ENCODE results near the gene SH3BP5. TPM values are rescaled to one million over a fixed set of nuclear protein-coding genes. Genes with fewer than 3 reads are reported as not detected.

SH3BP5 gene
- total and polyA plus RNA-seq, 4 donors = 50.3 to 76.6 (median 67.3) TPM

DNA sequence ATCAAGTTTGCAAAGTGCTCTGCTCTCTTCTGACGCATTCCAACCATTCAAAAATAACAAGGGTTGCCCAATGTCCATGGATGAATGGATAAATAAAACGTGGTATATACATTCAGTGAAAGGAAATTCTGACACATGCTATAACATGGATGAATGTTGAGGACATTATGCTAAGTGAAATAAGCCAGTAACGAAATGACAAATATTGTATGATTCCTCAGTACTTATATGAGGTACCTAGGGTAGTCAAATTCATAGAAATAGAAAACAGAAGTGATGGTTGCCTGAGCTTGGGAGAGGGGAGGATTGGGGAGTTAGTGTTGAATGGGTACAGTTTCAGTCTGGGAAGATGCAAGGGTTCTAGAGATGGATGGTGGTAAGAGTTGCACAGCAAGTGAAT lies 33.9 kb downstream of the SH3BP5 start:
- Histone ChIP-seq H3K36me3 (ENCODE audit: control insufficient read depth in 4 of 4, insufficient read depth in 4 of 4, low read length in 4 of 4) (peaks cover 0 to 11% (median 0%) of the 10 kb centered on the region in 4 donors), H3K27me3 (ENCODE audit: control insufficient read depth in 3 of 3, insufficient read depth in 3 of 3, low read length in 2 of 3) (no peaks in the 10 kb centered on the region), H3K9ac (ENCODE audit: insufficient read depth in 1 of 2, low read length in 2 of 2) (no peak overlapping the region), H3K27ac (ENCODE audit: low read depth in 1 of 2, low read length in 1 of 2) (no peak overlapping the region), H3K4me1 (ENCODE audit: control insufficient read depth in 5 of 5, insufficient read depth in 5 of 5, low read length in 5 of 5) (peaks cover 0 to 21% (median 0%) of the 10 kb centered on the region in 5 donors), H3K9me3 (ENCODE audit: control insufficient read depth in 4 of 4, insufficient read depth in 3 of 4, low read length in 3 of 4) (no peaks in the 10 kb centered on the region), H3K4me3 (no peak overlapping the region)
- TF ChIP-seq, protein P1, sequence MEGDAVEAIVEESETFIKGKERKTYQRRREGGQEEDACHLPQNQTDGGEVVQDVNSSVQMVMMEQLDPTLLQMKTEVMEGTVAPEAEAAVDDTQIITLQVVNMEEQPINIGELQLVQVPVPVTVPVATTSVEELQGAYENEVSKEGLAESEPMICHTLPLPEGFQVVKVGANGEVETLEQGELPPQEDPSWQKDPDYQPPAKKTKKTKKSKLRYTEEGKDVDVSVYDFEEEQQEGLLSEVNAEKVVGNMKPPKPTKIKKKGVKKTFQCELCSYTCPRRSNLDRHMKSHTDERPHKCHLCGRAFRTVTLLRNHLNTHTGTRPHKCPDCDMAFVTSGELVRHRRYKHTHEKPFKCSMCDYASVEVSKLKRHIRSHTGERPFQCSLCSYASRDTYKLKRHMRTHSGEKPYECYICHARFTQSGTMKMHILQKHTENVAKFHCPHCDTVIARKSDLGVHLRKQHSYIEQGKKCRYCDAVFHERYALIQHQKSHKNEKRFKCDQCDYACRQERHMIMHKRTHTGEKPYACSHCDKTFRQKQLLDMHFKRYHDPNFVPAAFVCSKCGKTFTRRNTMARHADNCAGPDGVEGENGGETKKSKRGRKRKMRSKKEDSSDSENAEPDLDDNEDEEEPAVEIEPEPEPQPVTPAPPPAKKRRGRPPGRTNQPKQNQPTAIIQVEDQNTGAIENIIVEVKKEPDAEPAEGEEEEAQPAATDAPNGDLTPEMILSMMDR (IDR thresholded peaks at IDR 0.05; ENCODE audit: control extremely low read depth, extremely low read depth) = no peak
- WGBS, 2 donors = 84 to 89% methylated on average over 3 of the region's 3 CpGs
- ATAC-seq (ENCODE audit: insufficient read depth, low FRiP score) (no peak), DNase-seq (no peak)

DNA sequence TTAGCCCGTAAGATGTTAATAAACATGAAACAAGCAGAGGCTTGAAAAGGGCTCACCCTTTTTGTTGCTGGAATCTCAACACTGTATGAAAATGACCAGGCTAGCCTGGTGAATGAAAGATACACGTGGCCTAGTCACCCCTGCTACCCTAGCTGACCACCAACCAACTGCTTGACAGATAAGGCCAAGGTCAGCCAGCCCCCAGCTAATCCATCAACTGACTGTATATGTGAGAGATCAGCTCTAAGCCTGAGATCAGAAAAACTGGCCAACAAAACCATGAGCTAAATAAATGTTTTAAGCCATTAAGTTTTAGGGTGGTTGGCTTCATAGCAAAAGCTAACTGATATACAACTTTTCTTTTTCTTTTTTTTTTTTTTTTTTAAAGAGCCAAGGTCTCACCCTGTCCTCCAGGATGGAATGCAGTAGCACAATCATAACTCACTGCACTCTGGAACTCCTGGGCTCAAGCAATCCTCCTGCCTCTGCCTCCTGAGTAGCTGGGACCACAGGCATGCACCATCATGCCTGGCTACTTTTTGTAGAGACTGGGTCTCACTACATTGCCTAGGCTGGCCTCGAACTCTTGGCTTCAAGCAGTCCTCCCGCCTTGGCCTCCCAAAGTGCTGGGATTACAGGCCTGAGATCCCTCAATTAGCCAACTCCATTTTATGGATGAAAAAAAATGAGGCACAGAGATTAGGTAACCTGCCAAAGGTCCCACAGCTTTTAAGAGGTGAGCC lies 34.6 kb downstream of the SH3BP5 start:
- TF ChIP-seq, protein P1 (IDR thresholded peaks at IDR 0.05; ENCODE audit: control extremely low read depth, extremely low read depth) = no peak
- H3K27me3 ChIP-seq (ENCODE audit: control insufficient read depth in 3 of 3, insufficient read depth in 3 of 3, low read length in 2 of 3) = no peaks in the 10 kb centered on the region
- H3K4me1 ChIP-seq (ENCODE audit: control insufficient read depth in 5 of 5, insufficient read depth in 5 of 5, low read length in 5 of 5) = peaks cover 0 to 25% (median 3%) of the 10 kb centered on the region in 5 donors
- no peak overlapping the region for H3K9ac ChIP-seq (ENCODE audit: insufficient read depth in 1 of 2, low read length in 2 of 2)
- DNase-seq (no peak), ATAC-seq (ENCODE audit: insufficient read depth, low FRiP score) (no peak)
- peaks cover 0 to 6% (median 0%) of the 10 kb centered on the region in 4 donors for H3K36me3 ChIP-seq (ENCODE audit: control insufficient read depth in 4 of 4, insufficient read depth in 4 of 4, low read length in 4 of 4)
- H3K27ac ChIP-seq (ENCODE audit: low read depth in 1 of 2, low read length in 1 of 2) = peak overlapping the region in 1 of 2 donors; percentile 43
- no peak overlapping the region for H3K4me3 ChIP-seq
- H3K9me3 ChIP-seq (ENCODE audit: control insufficient read depth in 4 of 4, insufficient read depth in 3 of 4, low read length in 3 of 4) = no peaks in the 10 kb centered on the region
- 82 to 95% methylated on average over 4 of the region's 4 CpGs for WGBS, 2 donors

DNA sequence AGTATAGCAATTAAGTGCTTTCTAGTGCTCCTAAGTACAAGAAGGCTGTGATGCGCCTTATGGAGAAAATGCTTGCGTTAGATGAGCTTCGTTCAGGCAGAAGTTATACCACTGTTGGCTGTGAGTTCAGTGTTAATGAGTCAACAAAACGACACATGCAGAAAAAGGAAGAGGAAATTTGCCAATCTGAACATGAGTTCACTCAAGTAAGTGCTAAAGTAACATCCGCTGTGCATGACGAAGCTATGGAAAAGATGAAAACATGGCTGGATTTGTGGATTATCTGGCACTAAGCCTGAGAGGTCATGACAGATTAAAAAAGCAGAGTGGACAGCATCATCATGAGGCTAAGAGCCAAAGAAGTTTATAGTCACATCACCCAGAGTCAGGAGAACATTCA lies 36.9 kb downstream of the SH3BP5 start:
- peaks cover 0 to 27% (median 3%) of the 10 kb centered on the region in 5 donors for H3K4me1 ChIP-seq (ENCODE audit: control insufficient read depth in 5 of 5, insufficient read depth in 5 of 5, low read length in 5 of 5)
- H3K4me3 ChIP-seq = no peak overlapping the region
- H3K27ac ChIP-seq (ENCODE audit: low read depth in 1 of 2, low read length in 1 of 2) = peak overlapping the region; percentile 48 to 77
- ATAC-seq (ENCODE audit: insufficient read depth, low FRiP score) = peak; percentile 22
- WGBS, 2 donors = 18 to 44% methylated on average over 6 of the region's 6 CpGs
- H3K27me3 ChIP-seq (ENCODE audit: control insufficient read depth in 3 of 3, insufficient read depth in 3 of 3, low read length in 2 of 3) = no peaks in the 10 kb centered on the region
- no peaks in the 10 kb centered on the region for H3K9me3 ChIP-seq (ENCODE audit: control insufficient read depth in 4 of 4, insufficient read depth in 3 of 4, low read length in 3 of 4)
- H3K9ac ChIP-seq (ENCODE audit: insufficient read depth in 1 of 2, low read length in 2 of 2) = no peak overlapping the region
- DNase-seq = peak in 2 of 3 donors; percentile 36 to 43
- TF ChIP-seq, protein P1 (IDR thresholded peaks at IDR 0.05; ENCODE audit: control extremely low read depth, extremely low read depth) = no peak
- H3K36me3 ChIP-seq (ENCODE audit: control insufficient read depth in 4 of 4, insufficient read depth in 4 of 4, low read length in 4 of 4) = peaks cover 0 to 5% (median 0%) of the 10 kb centered on the region in 4 donors
